ENCODE data around the gene SPRR1A.

Gene SPRR1A

DNA sequence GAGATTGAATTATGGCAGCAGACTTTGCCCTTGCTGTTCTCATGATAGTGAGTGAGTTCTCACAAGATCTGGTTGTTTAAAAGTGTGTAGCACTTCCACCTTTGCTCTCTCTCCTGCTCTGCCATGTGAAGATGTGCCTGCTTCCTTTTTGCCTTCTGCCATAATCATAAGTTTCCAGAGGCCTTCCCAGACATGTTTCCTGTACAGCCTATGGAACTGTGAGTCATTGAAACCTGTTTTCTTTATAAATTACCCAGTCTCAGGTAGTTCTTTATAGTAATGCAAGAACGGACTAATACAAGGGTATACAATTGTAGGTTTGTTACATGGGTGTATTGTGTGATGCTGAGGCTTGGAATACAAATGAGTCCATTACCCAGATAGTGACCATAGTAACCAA is 51.3 kb downstream of the SPRR1A start:
- H3K9me3 Mint-ChIP-seq, result peaks cover 3% of the 10 kb centered on the region
- ATAC-seq, result no peak
- H3K27me3 Mint-ChIP-seq, result peaks cover 16% of the 10 kb centered on the region
- no peaks in the 10 kb centered on the region for H3K36me3 Mint-ChIP-seq
- no peak overlapping the region for H3K4me3 Mint-ChIP-seq
- H3K27ac Mint-ChIP-seq, result no peak overlapping the region
- no peaks in the 10 kb centered on the region for H3K4me1 Mint-ChIP-seq

Measured in stimulated activated memory B cell treated with anti-CD40 and anti-IgM and Interleukin-4, amounts not matched to agents 10 μg/mL and 1 μg/mL and 100 μg/mL, for 72 hours (primary cell).